MCF 10A (cell line): ENCODE data around the gene MDC1. TPM values are rescaled to one million over a fixed set of nuclear protein-coding genes. Genes with fewer than 3 reads are reported as not detected.

Experiments used
- BruUV-seq: library from RNA; stranded (reverse); fragments of 400-500 nt; replicated peaks from 2 replicates; lab custom pipeline; 2021; lab: Mats Ljungman, UMichigan
- CTCF ChIA-PET: fragments of 300-600 bp; sonication (Branson Sonifier 250); formaldehyde crosslinking; extraction: SDS; loops from one replicate; lab custom pipeline; 2021; ENCODE audit warnings: antibody characterized with exemption, inconsistent platforms; lab: Yijun Ruan, JAX
- POLR2A ChIA-PET: fragments of 300-600, 350-650 bp; sonication (Branson Sonifier 250); formaldehyde crosslinking; extraction: SDS; loops from one replicate; lab custom pipeline; 2020; ENCODE audit warnings: antibody characterized with exemption, inconsistent platforms; lab: Yijun Ruan, JAX
- DNase-seq: peaks from one replicate; pipeline ENCODE4 v3.0.0-alpha.2; 2018; ENCODE audit not compliant: unreplicated experiment
- H3K27ac Mint-ChIP-seq: one replicate; pipeline ENCODE4 v1.8.0; 2022; ENCODE audit warnings: mild to moderate bottlenecking, low read depth, mixed read lengths; ENCODE audit not compliant: unreplicated experiment
- H3K27me3 Mint-ChIP-seq: one replicate; pipeline ENCODE4 v1.8.0; 2022; ENCODE audit warnings: mixed read lengths; ENCODE audit not compliant: insufficient read depth, unreplicated experiment
- H3K36me3 Mint-ChIP-seq: one replicate; pipeline ENCODE4 v1.8.0; 2022; ENCODE audit warnings: mild to moderate bottlenecking, moderate library complexity, mixed read lengths; ENCODE audit not compliant: insufficient read depth, unreplicated experiment
- H3K4me1 Mint-ChIP-seq: one replicate; pipeline ENCODE4 v1.8.0; 2022; ENCODE audit warnings: mixed read lengths; ENCODE audit not compliant: insufficient read depth, unreplicated experiment
- H3K4me3 Mint-ChIP-seq: one replicate; pipeline ENCODE4 v1.8.0; 2022; ENCODE audit warnings: mild to moderate bottlenecking, moderate library complexity, mixed read lengths; ENCODE audit not compliant: unreplicated experiment
- H3K9me3 Mint-ChIP-seq: one replicate; pipeline ENCODE4 v1.8.0; 2022; ENCODE audit warnings: mixed read lengths; ENCODE audit not compliant: unreplicated experiment
- CTCF ChIP-seq: fragments of 200-600 bp; IDR thresholded peaks from one replicate; pipeline ENCODE4 v1.8.0; 2022; ENCODE audit warnings: antibody characterized with exemption, mild to moderate bottlenecking; ENCODE audit not compliant: unreplicated experiment
- intact Hi-C: fragments of 100-400 bp; cut with micrococcal nuclease; formaldehyde crosslinking; loops from 2 replicates; pipeline ENCODE4 v1.14.1; 2022
- total RNA-seq: library from RNA; stranded (reverse); gene quantifications from 2 replicates; pipeline ENCODE4 v1.2.3, GENCODE V29; 2022

Gene MDC1
- total RNA-seq, 1 experiment from 2014 or later: 50.6 TPM

- peak; percentile 97 for DNase-seq
- BruUV-seq: no TSS peak
- Mint-ChIP-seq H3K4me3 (peak within 1 kb of the TSS; percentile 91), H3K27me3 (no peaks in the 10 kb centered on the region), H3K27ac (peak within 1 kb of the TSS; percentile 90), H3K9me3 (no peaks in the 10 kb centered on the region), H3K36me3 (peaks cover 50% of the 10 kb centered on the region), H3K4me1 (peaks cover 51% of the 10 kb centered on the region)
- ChIA-PET POLR2A (interaction anchor here (0.6 to 9.2 kb wide), 24 partner anchors 8 to 383 kb away, joined by 3 to 159 read pairs (median 5); partner anchors contain the start of genes DDR1 and MDC1), CTCF (interaction anchor here (0.5 to 2.1 kb wide), 13 partner anchors 8 to 140 kb away, joined by 3 to 31 read pairs (median 4); no protein-coding TSS in a partner anchor)
- intact Hi-C loops: loop anchor here (1.0 to 5.0 kb wide), 4 partner anchors 38 to 343 kb away; no protein-coding TSS in a partner anchor
- peak; percentile 47 for TF ChIP-seq CTCF
Observed at GRCh38 chr6:30744054-30744805, 27.1 kb upstream of the MDC1 start, which contains the start of gene IER3. Gene IER3 (minus strand): TSS chr6:30744547. CDS start chr6:30744518, 29 bp downstream.

GRCh38 chr6:30743099-30744053, 26.3 kb upstream of the MDC1 start:
- Mint-ChIP-seq H3K27ac (peak overlapping the region; percentile 90), H3K4me1 (peaks cover 44% of the 10 kb centered on the region), H3K9me3 (no peaks in the 10 kb centered on the region), H3K4me3 (peak overlapping the region; percentile 91), H3K27me3 (no peaks in the 10 kb centered on the region), H3K36me3 (peaks cover 58% of the 10 kb centered on the region)
- POLR2A ChIA-PET: interaction anchor here (0.5 to 9.2 kb wide), 22 partner anchors 9 to 171 kb away, joined by 3 to 159 read pairs (median 6); partner anchors contain the start of genes DDR1, MDC1 and VARS2
- CTCF ChIA-PET: interaction anchor here (0.5 to 2.1 kb wide), 14 partner anchors 9 to 638 kb away, joined by 3 to 31 read pairs (median 4); no protein-coding TSS in a partner anchor
- no peak for TF ChIP-seq CTCF
- intact Hi-C loops: loop anchor here (1.0 to 5.0 kb wide), 6 partner anchors 39 to 344 kb away; partner anchors contain the start of gene DDR1
- BruUV-seq: TSS peak; percentile 98
- DNase-seq: no peak

GRCh38 chr6:30742316-30743098, 25.4 kb upstream of the MDC1 start, which contains the start of gene FLOT1:
Gene FLOT1 (minus strand): TSS chr6:30742687. CDS start chr6:30742189, 498 bp downstream.
- ChIA-PET CTCF (interaction anchor here (0.6 to 3.6 kb wide), 7 partner anchors 12 to 986 kb away, joined by 3 to 35 read pairs (median 4); no protein-coding TSS in a partner anchor), POLR2A (interaction anchor here (0.5 to 9.2 kb wide), 25 partner anchors 10 to 237 kb away, joined by 3 to 159 read pairs (median 5); partner anchors contain the start of genes DDR1, DHX16 and VARS2)
- no peak for TF ChIP-seq CTCF
- intact Hi-C loops: loop anchor here (1.0 to 5.0 kb wide), 5 partner anchors 78 to 345 kb away; partner anchors contain the start of gene DDR1
- Mint-ChIP-seq H3K4me3 (peak within 1 kb of the TSS; percentile 91), H3K27me3 (no peaks in the 10 kb centered on the region), H3K36me3 (peaks cover 64% of the 10 kb centered on the region), H3K27ac (peak within 1 kb of the TSS; percentile 90), H3K4me1 (peaks cover 38% of the 10 kb centered on the region), H3K9me3 (no peaks in the 10 kb centered on the region)
- no TSS peak for BruUV-seq
- peak; percentile 99 for DNase-seq
